EL (cell line): ENCODE measurements around the gene QTRT2.

Experiments used
- DNase-seq: peaks from one replicate; pipeline ENCODE4 v3.0.0-alpha.2; 2016

QTRT2 gene

DNA sequence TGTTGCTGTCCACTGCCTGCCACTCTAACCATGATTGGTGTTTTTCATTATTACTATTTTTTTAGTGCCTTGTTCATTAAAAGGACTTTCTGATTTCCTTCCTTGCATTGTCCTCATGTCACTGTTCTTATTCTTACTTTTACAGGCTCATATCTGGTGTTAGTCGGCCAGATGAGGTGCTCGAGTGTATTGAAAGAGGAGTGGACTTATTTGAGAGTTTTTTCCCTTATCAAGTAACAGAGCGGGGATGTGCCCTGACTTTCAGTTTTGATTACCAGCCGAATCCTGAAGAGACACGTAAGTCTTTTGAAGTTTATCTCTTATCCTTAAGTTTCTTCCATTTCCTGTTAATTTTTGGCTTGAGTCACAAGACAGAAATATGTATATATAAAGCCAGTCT, 23.2 kb downstream of the QTRT2 start:
- peak; percentile 44 for DNase-seq

DNA sequence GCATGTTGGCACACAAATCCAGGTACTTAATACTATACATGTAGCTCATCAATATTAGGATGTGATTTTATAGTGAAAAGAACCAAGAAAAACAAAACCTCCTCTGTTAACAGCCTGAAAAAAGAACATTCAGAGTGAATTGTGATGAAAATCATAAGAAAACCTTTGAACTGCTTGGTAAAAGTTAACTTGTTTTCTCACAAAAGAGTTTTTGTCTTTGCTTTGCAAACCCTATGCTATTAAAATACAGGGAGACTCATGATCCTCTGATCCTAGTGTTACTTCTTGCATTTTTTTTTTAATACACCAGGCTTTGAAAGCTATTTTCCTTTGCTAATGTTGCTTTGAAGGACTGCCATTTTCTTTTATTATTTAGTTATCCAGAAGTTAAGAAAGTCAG, 23.7 kb downstream of the QTRT2 start:
- DNase-seq = no peak

GRCh38 chr3:114081037-114081436, 24.5 kb downstream of the QTRT2 start:
- DNase-seq = peak; percentile 49

DNA sequence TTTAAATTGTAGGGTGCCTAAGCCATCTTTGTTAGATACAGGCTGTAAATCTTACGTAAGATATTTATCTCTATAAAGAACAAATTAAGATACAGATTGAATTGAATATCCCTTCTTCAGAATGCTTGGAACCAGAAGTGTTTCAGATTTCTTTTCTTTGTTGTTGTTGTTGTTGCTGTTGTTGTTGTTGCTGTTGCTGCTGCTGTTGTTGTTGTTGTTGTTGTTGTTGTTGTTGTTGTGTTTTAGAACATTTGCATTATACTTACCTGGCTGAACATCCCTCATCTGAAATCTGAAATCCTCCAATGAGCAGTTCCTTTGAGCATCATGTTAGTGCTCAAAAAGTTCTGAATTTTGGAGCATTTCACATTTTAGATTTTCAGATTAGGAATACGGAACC, 26.6 kb downstream of the QTRT2 start:
- DNase-seq = no peak

DNA sequence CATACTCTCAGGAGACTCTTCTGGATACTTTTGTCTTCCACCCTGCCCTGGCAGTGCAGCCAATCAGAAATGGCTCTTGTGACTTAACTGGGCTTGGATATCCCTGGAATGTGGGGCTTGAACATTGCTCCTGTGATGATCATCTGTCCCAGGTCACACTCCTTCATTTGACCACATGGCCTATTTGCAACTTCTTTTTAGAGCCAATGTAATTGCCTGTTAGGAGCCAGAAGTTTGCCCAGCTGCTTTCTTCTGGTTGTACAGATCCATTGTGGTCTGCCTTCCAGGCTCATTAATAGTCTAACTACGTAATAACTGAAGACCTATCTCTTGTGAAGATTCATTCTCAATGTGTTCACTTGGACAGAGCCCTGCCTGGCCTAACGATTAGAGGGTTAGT, 29.8 kb downstream of the QTRT2 start:
- DNase-seq = no peak

DNA sequence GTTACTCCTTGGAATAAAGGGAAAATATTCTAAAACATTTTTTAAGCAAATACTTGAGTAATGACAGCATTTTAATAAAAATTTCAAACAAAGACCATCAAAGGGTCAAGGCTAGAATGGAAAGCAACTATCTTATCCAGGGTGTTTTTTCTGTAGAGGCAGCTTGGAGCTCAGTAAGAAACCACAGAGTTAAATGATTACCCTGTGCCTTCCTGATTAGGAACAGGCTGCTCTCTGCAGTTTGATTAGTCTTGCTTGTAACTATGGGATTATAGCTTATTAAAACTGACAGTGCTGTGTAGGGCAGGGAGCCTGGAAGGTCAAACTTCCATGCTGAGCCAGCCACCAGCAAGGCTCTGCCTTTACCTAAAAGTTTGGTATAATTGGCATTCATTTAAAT, 33.1 kb downstream of the QTRT2 start:
- DNase-seq = no peak

- DNase-seq = no peak
These were observed 35.8 kb downstream of the QTRT2 start for GRCh38 chr3:114092151-114093015.

- peak; percentile 18 for DNase-seq
These were observed 36.5 kb downstream of the QTRT2 start for GRCh38 chr3:114093016-114093380.

GRCh38 chr3:114093596-114093995, 37.1 kb downstream of the QTRT2 start:
- DNase-seq = peak; percentile 73

GRCh38 chr3:114095796-114096195, 39.3 kb downstream of the QTRT2 start:
- DNase-seq = no peak

GRCh38 chr3:114101101-114101500, 44.6 kb downstream of the QTRT2 start:
- no peak for DNase-seq

DNA sequence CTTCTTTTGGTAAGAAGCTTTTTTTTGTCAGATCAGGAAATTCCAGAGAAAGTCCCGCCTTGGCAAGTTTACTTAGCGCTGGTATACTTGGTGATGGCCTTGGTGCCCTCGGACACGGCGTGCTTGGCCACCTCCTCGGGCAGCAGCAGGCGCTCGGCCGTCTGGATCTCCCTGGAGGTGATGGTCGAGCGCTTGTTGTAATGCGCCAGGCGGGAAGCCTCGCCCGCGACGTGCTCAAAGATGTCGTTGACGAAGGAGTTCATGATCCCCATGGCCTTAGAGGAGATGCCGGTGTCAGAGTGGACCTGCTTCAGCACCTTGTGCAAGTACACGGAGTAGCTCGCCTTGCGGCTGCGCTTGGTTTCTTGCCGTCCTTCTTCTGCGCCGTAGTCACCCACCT, 46.6 kb downstream of the QTRT2 start:
- DNase-seq = no peak

DNA sequence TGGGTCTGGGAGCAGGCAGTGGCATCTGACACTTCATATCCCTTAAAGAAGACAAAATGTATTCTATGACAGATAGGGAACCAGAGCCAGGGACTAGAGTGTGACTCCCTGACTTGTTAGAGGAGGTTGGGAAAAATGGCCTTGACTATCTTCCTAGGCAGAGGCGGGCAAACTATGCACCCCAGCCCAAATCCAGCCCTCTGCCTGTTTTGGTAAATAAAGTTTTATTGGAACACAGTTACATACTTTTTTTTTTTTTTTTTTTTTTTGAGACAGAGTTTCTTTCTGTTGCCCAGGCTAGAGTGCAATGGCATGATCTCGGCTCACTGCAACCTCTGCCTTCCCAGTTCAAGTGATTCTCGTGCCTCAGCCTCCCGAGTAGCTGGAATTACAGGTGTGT, 47.3 kb downstream of the QTRT2 start:
- no peak for DNase-seq

- DNase-seq = peak; percentile 48
These were observed 47.9 kb downstream of the QTRT2 start for GRCh38 chr3:114104414-114104813.

GRCh38 chr3:114108137-114108536, 51.6 kb downstream of the QTRT2 start:
- DNase-seq = no peak

DNA sequence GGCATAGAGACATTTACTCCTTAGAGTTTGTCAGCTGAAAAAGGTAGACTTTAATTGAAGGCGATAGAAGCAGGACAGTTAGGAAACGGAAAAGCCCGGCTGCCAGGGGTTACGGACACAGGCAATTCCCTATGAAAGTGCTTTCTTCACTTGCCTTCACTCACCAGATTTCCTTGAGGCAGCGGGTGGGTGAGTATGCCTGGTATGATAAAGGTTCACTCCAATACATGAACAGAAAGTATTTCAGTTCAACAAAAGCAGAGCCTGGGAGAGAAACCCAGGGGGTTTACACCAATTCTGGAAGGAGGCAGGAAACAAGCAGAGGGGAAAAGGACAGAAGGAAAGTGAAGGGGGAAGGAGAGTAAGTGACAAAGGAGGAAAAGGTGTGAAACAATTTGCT, 53.9 kb downstream of the QTRT2 start:
- DNase-seq = no peak

GRCh38 chr3:114111060-114111770, 54.7 kb downstream of the QTRT2 start:
- no peak for DNase-seq

GRCh38 chr3:114112696-114113095, 56.2 kb downstream of the QTRT2 start:
- DNase-seq = peak; percentile 47

- no peak for DNase-seq
These were observed 58.2 kb downstream of the QTRT2 start for GRCh38 chr3:114114719-114115118.

- DNase-seq = no peak
These were observed 58.6 kb downstream of the QTRT2 start for GRCh38 chr3:114115143-114115542.

DNA sequence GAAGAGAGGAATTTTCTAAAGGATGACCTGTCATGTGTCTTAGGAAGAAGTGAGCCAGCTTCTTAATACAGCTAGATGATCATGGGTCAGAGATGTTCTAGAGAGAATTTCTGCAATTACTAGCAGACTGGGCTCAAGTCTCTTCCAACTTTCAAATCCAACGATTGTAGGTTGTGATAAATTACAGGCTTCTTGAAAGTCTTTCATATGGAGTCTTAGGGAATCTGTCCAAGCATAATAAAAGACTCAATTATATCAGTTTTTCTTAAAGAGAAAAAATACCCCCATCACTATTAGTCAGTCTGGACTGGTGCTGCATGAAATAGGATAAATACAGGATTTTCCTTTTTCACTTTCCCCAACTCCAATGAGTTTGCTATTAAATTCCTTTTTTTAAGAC, 63.2 kb downstream of the QTRT2 start:
- DNase-seq = no peak

GRCh38 chr3:114120211-114120610, 63.7 kb downstream of the QTRT2 start:
- DNase-seq = no peak

- DNase-seq = peak; percentile 44
These were observed 65.6 kb downstream of the QTRT2 start for GRCh38 chr3:114122027-114122709.

- no peak for DNase-seq
These were observed 69.9 kb downstream of the QTRT2 start for GRCh38 chr3:114126461-114126860.
